A549 (cell line): ENCODE data around the gene QPCTL.

Source experiments
- CHD2 ChIP-seq: fragments of 150-350 bp; IDR thresholded peaks from 2 replicates; pipeline ENCODE4 v1.6.1; 2014; ENCODE audit warnings: low read length; ENCODE audit not compliant: partially characterized antibody
- EP300 ChIP-seq, 2 experiments: fragments of >200 bp; sonication (Bioruptor Twin); formaldehyde crosslinking; IDR thresholded peaks; 2 replicates in 1 of 2; 3 replicates in 1 of 2; pipeline ENCODE4 v1.6.1; 2016 to 2017
- GATA3 ChIP-seq: IDR thresholded peaks from 2 replicates; pipeline ENCODE4 v1.6.1; 2012; ENCODE audit warnings: borderline replicate concordance
- KDM5A ChIP-seq: fragments of 200-600 bp; sonication (generic); IDR thresholded peaks from 2 replicates; pipeline ENCODE4 v1.6.1; 2016; ENCODE audit warnings: antibody characterized with exemption, mild to moderate bottlenecking
- POLR2A ChIP-seq: IDR thresholded peaks from 2 replicates; pipeline ENCODE4 v1.6.1; 2012; ENCODE audit warnings: mild to moderate bottlenecking, low read length
- SMC3 ChIP-seq: fragments of >200 bp; sonication (Bioruptor Twin); formaldehyde crosslinking; IDR thresholded peaks from 3 replicates; pipeline ENCODE4 v1.6.1; 2018; ENCODE audit warnings: inconsistent platforms
- TF ChIP-seq, protein P1 (sequence below): fragments of >200 bp; sonication (Bioruptor Twin); formaldehyde crosslinking; IDR thresholded peaks from 3 replicates; pipeline ENCODE4 v1.5.1; 2016

DNA sequence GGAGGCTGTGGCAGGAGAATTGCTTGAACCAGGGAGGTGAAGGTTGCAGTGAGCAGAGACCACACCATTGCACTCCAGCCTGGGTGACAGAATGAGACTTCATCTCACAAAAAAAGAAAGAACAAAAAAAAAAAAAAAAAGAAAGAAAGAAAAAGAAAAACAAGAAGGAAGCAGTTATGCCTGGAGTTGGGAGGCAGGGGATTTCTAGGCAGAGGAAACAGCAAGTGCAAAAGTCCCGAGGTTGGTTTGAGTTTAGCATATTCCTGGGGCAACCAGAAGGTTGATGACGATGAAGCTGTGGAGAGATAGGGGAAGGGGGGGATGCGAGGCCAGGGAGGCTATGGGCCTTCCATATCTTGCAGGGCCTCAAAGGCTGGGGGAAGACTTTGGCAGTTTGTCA is 41.7 kb upstream of the QPCTL start:
- TF ChIP-seq SMC3, result no peak
- no peak for TF ChIP-seq GATA3
- no peak for TF ChIP-seq POLR2A
- TF ChIP-seq CHD2, result no peak
- TF ChIP-seq, protein P1, sequence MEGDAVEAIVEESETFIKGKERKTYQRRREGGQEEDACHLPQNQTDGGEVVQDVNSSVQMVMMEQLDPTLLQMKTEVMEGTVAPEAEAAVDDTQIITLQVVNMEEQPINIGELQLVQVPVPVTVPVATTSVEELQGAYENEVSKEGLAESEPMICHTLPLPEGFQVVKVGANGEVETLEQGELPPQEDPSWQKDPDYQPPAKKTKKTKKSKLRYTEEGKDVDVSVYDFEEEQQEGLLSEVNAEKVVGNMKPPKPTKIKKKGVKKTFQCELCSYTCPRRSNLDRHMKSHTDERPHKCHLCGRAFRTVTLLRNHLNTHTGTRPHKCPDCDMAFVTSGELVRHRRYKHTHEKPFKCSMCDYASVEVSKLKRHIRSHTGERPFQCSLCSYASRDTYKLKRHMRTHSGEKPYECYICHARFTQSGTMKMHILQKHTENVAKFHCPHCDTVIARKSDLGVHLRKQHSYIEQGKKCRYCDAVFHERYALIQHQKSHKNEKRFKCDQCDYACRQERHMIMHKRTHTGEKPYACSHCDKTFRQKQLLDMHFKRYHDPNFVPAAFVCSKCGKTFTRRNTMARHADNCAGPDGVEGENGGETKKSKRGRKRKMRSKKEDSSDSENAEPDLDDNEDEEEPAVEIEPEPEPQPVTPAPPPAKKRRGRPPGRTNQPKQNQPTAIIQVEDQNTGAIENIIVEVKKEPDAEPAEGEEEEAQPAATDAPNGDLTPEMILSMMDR, result no peak
- no peak for TF ChIP-seq EP300 (IDR thresholded peaks at IDR 0.05)
- TF ChIP-seq KDM5A, result no peak
